WTC11 (cell line): ENCODE measurements around the gene USP49. TPM values are rescaled to one million over a fixed set of nuclear protein-coding genes. Genes with fewer than 3 reads are reported as not detected.

Experiments
- ATAC-seq: fragments of 200-7000 bp; cut with Tn5 transposase; 2 replicates; pipeline ENCODE4 v1.10.0; 2021; ENCODE audit warnings: mild to moderate bottlenecking, moderate library complexity
- CTCF ChIA-PET: fragments of 300-600 bp; sonication (Branson Sonifier 250); formaldehyde crosslinking; loops from one replicate; lab custom pipeline; 2021; ENCODE audit warnings: antibody characterized with exemption; lab: Charles Lee
- POLR2A ChIA-PET: fragments of 350-600 bp; sonication (Branson Sonifier 250); formaldehyde crosslinking; loops from one replicate; lab custom pipeline; 2021; ENCODE audit warnings: antibody characterized with exemption; lab: Charles Lee
- DNase-seq: peaks from one replicate; pipeline ENCODE4 v3.0.0; 2021; ENCODE audit warnings: low spot score
- H3K27ac Mint-ChIP-seq: 2 replicates; pipeline ENCODE4 v1.8.0; 2021; ENCODE audit warnings: mixed read lengths
- H3K27me3 Mint-ChIP-seq: 2 replicates; pipeline ENCODE4 v1.8.0; 2021; ENCODE audit warnings: low read depth, mild to moderate bottlenecking, moderate library complexity, mixed read lengths
- H3K36me3 Mint-ChIP-seq: 2 replicates; pipeline ENCODE4 v1.8.0; 2021; ENCODE audit warnings: mixed read lengths
- H3K4me1 Mint-ChIP-seq: 2 replicates; pipeline ENCODE4 v1.8.0; 2022; ENCODE audit warnings: mixed read lengths
- H3K4me3 Mint-ChIP-seq: 2 replicates; pipeline ENCODE4 v1.8.0; 2021; ENCODE audit warnings: mild to moderate bottlenecking, moderate library complexity, mixed read lengths
- H3K9me3 Mint-ChIP-seq: 2 replicates; pipeline ENCODE4 v1.8.0; 2021; ENCODE audit warnings: mixed read lengths
- ARID4B ChIP-seq: sonication (generic); formaldehyde crosslinking; IDR thresholded peaks from 2 replicates; pipeline ENCODE4 v1.8.0; 2023; ENCODE audit warnings: missing genetic modification reagents, mild to moderate bottlenecking, borderline replicate concordance
- ATF2 ChIP-seq: sonication (generic); formaldehyde crosslinking; IDR thresholded peaks from 2 replicates; pipeline ENCODE4 v1.8.1; 2022; ENCODE audit warnings: low read depth, missing genetic modification reagents, borderline replicate concordance
- CDX4 ChIP-seq: fragments of 250-450 bp; sonication (Bioruptor Pico); IDR thresholded peaks from 2 replicates; pipeline ENCODE4 v1.9.0; 2021; ENCODE audit warnings: moderate library complexity, mild to moderate bottlenecking, inconsistent platforms, borderline replicate concordance
- E2F1 ChIP-seq: sonication (generic); formaldehyde crosslinking; IDR thresholded peaks from 2 replicates; pipeline ENCODE4 v1.8.0; 2022; ENCODE audit warnings: mild to moderate bottlenecking, missing genetic modification reagents
- E2F4 ChIP-seq: sonication (generic); formaldehyde crosslinking; IDR thresholded peaks from 2 replicates; pipeline ENCODE4 v1.8.1; 2022; ENCODE audit warnings: low read depth, mild to moderate bottlenecking, moderate library complexity, missing genetic modification reagents, borderline replicate concordance
- ELF4 ChIP-seq: sonication (generic); formaldehyde crosslinking; IDR thresholded peaks from 2 replicates; pipeline ENCODE4 v1.8.1; 2022; ENCODE audit warnings: low read depth, mild to moderate bottlenecking, moderate library complexity, missing genetic modification reagents
- FOXK1 ChIP-seq: sonication (generic); formaldehyde crosslinking; IDR thresholded peaks from 2 replicates; pipeline ENCODE4 v1.8.0; 2022; ENCODE audit warnings: mild to moderate bottlenecking, moderate library complexity, missing genetic modification reagents
- IRF2 ChIP-seq: sonication (generic); formaldehyde crosslinking; IDR thresholded peaks from 2 replicates; pipeline ENCODE4 v1.8.0; 2022; ENCODE audit warnings: low read depth, missing genetic modification reagents, borderline replicate concordance
- KAT7 ChIP-seq: sonication (generic); formaldehyde crosslinking; IDR thresholded peaks from 2 replicates; pipeline ENCODE4 v1.8.1; 2023; ENCODE audit warnings: missing genetic modification reagents, mild to moderate bottlenecking, borderline replicate concordance
- MAX ChIP-seq: sonication (generic); formaldehyde crosslinking; IDR thresholded peaks from 2 replicates; pipeline ENCODE4 v1.8.0; 2022; ENCODE audit warnings: mild to moderate bottlenecking, missing genetic modification reagents
- MYBL2 ChIP-seq: sonication (generic); formaldehyde crosslinking; IDR thresholded peaks from 2 replicates; pipeline ENCODE4 v1.8.1; 2023; ENCODE audit warnings: mild to moderate bottlenecking, moderate library complexity, missing genetic modification reagents
- SMAD4 ChIP-seq: sonication (generic); formaldehyde crosslinking; IDR thresholded peaks from 2 replicates; pipeline ENCODE4 v1.8.0; 2022; ENCODE audit warnings: mild to moderate bottlenecking, missing genetic modification reagents
- SP1 ChIP-seq: sonication (generic); formaldehyde crosslinking; conservative IDR thresholded peaks from 2 replicates; pipeline ENCODE4 v1.8.1; 2022; ENCODE audit warnings: missing genetic modification reagents
- TP53 ChIP-seq: sonication (generic); formaldehyde crosslinking; IDR thresholded peaks from 2 replicates; pipeline ENCODE4 v1.8.1; 2023; ENCODE audit warnings: mild to moderate bottlenecking, missing genetic modification reagents
- ZBTB21 ChIP-seq: sonication (generic); formaldehyde crosslinking; IDR thresholded peaks from 2 replicates; pipeline ENCODE4 v1.8.1; 2023; ENCODE audit warnings: mild to moderate bottlenecking, missing genetic modification reagents, borderline replicate concordance
- ZNF138 ChIP-seq: sonication (generic); formaldehyde crosslinking; conservative IDR thresholded peaks from 2 replicates; pipeline ENCODE4 v1.8.1; 2022; ENCODE audit warnings: mild to moderate bottlenecking, moderate library complexity, missing genetic modification reagents
- ZNF232 ChIP-seq: sonication (generic); formaldehyde crosslinking; IDR thresholded peaks from 2 replicates; pipeline ENCODE4 v1.8.0; 2022; ENCODE audit warnings: mild to moderate bottlenecking, missing genetic modification reagents
- ZNF425 ChIP-seq: fragments of 250-450 bp; sonication (Bioruptor Pico); conservative IDR thresholded peaks from 2 replicates; pipeline ENCODE4 v1.9.0; 2021; ENCODE audit warnings: mild to moderate bottlenecking
- ZNF512 ChIP-seq: sonication (generic); formaldehyde crosslinking; IDR thresholded peaks from 2 replicates; pipeline ENCODE4 v1.8.1; 2022; ENCODE audit warnings: missing genetic modification reagents, borderline replicate concordance
- total RNA-seq: library from RNA; stranded (reverse); gene quantifications from 3 replicates; pipeline ENCODE4 v1.2.3, GENCODE V29; 2021

The USP49 gene
- total RNA-seq, 1 experiment from 2014 or later = 18.4 TPM

- ChIA-PET POLR2A (no interaction called here), CTCF (no interaction called here)
- H3K27ac Mint-ChIP-seq = no peak overlapping the region
- TF ChIP-seq KAT7 (CRISPR knock-in tag) (no peak), ZNF512 (no peak), MAX (CRISPR knock-in tag) (no peak), E2F1 (CRISPR knock-in tag) (no peak), ATF2 (CRISPR knock-in tag) (no peak), ZNF425 (CRISPR knock-in tag) (no peak), MYBL2 (CRISPR knock-in tag) (no peak), SMAD4 (CRISPR knock-in tag) (no peak), IRF2 (CRISPR knock-in tag) (no peak), ZNF232 (CRISPR knock-in tag) (no peak), SP1 (CRISPR knock-in tag) (no peak), FOXK1 (CRISPR knock-in tag) (no peak)
- DNase-seq = no peak
- no peaks in the 10 kb centered on the region; the same call in 1 of the 2 replicates for H3K27me3 Mint-ChIP-seq
- peaks cover 6% of the 10 kb centered on the region for H3K4me1 Mint-ChIP-seq
- ATAC-seq = peak; percentile 36; the same call in 1 of the 2 replicates
- no peaks in the 10 kb centered on the region for H3K9me3 Mint-ChIP-seq
- no peak overlapping the region for H3K4me3 Mint-ChIP-seq
- H3K36me3 Mint-ChIP-seq = no peaks in the 10 kb centered on the region
These were observed 135.1 kb downstream of the USP49 start for GRCh38 chr6:41759905-41760579.

GRCh38 chr6:41759106-41759904 is 135.9 kb downstream of the USP49 start:
- Mint-ChIP-seq H3K27ac (no peak overlapping the region), H3K36me3 (no peaks in the 10 kb centered on the region), H3K27me3 (no peaks in the 10 kb centered on the region; the same call in 1 of the 2 replicates), H3K4me3 (no peak overlapping the region), H3K9me3 (no peaks in the 10 kb centered on the region), H3K4me1 (peaks cover 6% of the 10 kb centered on the region)
- POLR2A ChIA-PET = no interaction called here
- DNase-seq (no peak), ATAC-seq (no peak)
- CTCF ChIA-PET = interaction anchor here (0.5 kb wide), 1 partner anchor 93 kb away, joined by 3 read pairs; no protein-coding TSS in a partner anchor
- TF ChIP-seq SMAD4 (CRISPR knock-in tag) = no peak
- no peak for TF ChIP-seq ZBTB21 (CRISPR knock-in tag)
- TF ChIP-seq TP53 (CRISPR knock-in tag) = no peak
- TF ChIP-seq ELF4 = no peak
- TF ChIP-seq E2F4 (CRISPR knock-in tag) = no peak
- TF ChIP-seq ARID4B (CRISPR knock-in tag) = no peak
- TF ChIP-seq ZNF138 (CRISPR knock-in tag) = no peak
- no peak for TF ChIP-seq CDX4 (CRISPR knock-in tag)
